SU-DHL-6 (cell line): ENCODE measurements around the gene NR1D1.

Experiments used
- H2AFZ ChIP-seq: fragments of 200-600 bp; sonication (generic); 2 replicates; pipeline ENCODE4 v1.6.1; 2014; ENCODE audit warnings: low read depth, mild to moderate bottlenecking, moderate library complexity, mixed read lengths, antibody characterized with exemption, low read length; ENCODE audit not compliant: severe bottlenecking
- H3F3A ChIP-seq: fragments of 200-600 bp; shearing (Covaris generic); 2 replicates; pipeline ENCODE4 v1.6.0; 2016; ENCODE audit warnings: antibody characterized with exemption, mild to moderate bottlenecking; ENCODE audit not compliant: insufficient read depth
- H3K27ac ChIP-seq: fragments of 200-600 bp; sonication (generic); 2 replicates; pipeline ENCODE4 v1.5.1; 2016; ENCODE audit warnings: low read depth, mild to moderate bottlenecking, low read length, moderate library complexity, mixed read lengths
- H3K27me3 ChIP-seq: fragments of 200-600 bp; sonication (generic), shearing (Covaris generic); 2 replicates; pipeline ENCODE4 v1.6.0; 2014; ENCODE audit warnings: mild to moderate bottlenecking, low read length
- H3K36me3 ChIP-seq: fragments of 200-600 bp; sonication (generic); 2 replicates; pipeline ENCODE4 v1.6.1; 2014; ENCODE audit warnings: mild to moderate bottlenecking, low read length, mixed read lengths
- H3K4me2 ChIP-seq: fragments of 300-600, 200-600 bp; shearing (Covaris generic), sonication (generic); 2 replicates; pipeline ENCODE4 v1.6.0; 2014; ENCODE audit warnings: low read length, low read depth, mild to moderate bottlenecking; ENCODE audit not compliant: poor library complexity, severe bottlenecking
- H3K4me3 ChIP-seq: fragments of 200-600 bp; sonication (generic); 2 replicates; pipeline ENCODE4 v1.5.1; 2014; ENCODE audit warnings: antibody characterized with exemption, low read length, mild to moderate bottlenecking, mixed read lengths; ENCODE audit not compliant: insufficient read depth, poor library complexity, severe bottlenecking
- H3K79me2 ChIP-seq: fragments of 200-600 bp; sonication (generic); 2 replicates; pipeline ENCODE4 v1.6.1; 2014; ENCODE audit warnings: mild to moderate bottlenecking, low read length, moderate library complexity; ENCODE audit not compliant: insufficient read depth
- H3K9ac ChIP-seq: fragments of 200-600 bp; sonication (generic); 2 replicates; pipeline ENCODE4 v1.7.0; 2014; ENCODE audit warnings: mild to moderate bottlenecking, low read length
- H3K9me2 ChIP-seq: fragments of 200-600 bp; sonication (generic); replicated peaks from 2 replicates; pipeline ENCODE4 v1.6.1; 2014; ENCODE audit warnings: low read length; ENCODE audit not compliant: insufficient read depth
- H3K9me3 ChIP-seq: fragments of 200-600 bp; sonication (generic); 2 replicates; pipeline ENCODE4 v1.6.1; 2014; ENCODE audit warnings: low read length, mixed read lengths; ENCODE audit not compliant: insufficient read depth
- H4K20me1 ChIP-seq: fragments of 200-600 bp; sonication (generic); 2 replicates; pipeline ENCODE4 v1.6.1; 2014; ENCODE audit warnings: low read depth, mild to moderate bottlenecking, antibody characterized with exemption, low read length, moderate library complexity, mixed read lengths
- EZH2phosphoT487 ChIP-seq: fragments of 200-600 bp; sonication (generic), shearing (Covaris generic); conservative IDR thresholded peaks from 2 replicates; pipeline ENCODE4 v1.6.1; 2018; ENCODE audit warnings: mild to moderate bottlenecking, antibody characterized with exemption, low read length, moderate library complexity, mixed read lengths
- TF ChIP-seq, protein P1 (sequence below): fragments of 200-600 bp; sonication (generic); IDR thresholded peaks from one replicate; pipeline ENCODE4 v1.5.1; 2017; ENCODE audit warnings: antibody characterized with exemption, mild to moderate bottlenecking, low read length, moderate library complexity; ENCODE audit not compliant: insufficient read depth, poor library complexity, severe bottlenecking

Gene NR1D1

DNA sequence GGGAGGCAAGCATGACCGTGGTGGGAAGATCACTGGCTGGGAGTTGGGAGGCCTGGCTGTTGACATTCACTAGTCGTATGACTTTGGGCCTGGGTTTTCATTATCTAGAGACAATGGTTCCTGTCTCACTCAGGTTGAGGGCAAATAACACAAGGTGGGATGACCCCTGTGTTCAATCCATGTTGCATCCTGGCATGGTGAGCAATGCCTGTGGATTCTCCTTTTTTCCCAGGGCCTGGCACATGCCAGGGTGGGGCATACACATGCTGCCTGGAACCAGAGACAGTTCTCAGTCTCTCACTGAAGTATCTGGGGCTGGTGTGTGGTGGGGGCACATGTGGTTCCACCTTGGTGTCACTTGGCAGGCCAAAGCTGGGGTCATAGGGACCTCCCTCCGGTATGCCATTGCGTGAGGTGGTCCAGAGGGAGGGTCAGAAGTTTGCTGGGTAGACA lies 32.2 kb downstream of the NR1D1 start:
- TF ChIP-seq, protein P1, sequence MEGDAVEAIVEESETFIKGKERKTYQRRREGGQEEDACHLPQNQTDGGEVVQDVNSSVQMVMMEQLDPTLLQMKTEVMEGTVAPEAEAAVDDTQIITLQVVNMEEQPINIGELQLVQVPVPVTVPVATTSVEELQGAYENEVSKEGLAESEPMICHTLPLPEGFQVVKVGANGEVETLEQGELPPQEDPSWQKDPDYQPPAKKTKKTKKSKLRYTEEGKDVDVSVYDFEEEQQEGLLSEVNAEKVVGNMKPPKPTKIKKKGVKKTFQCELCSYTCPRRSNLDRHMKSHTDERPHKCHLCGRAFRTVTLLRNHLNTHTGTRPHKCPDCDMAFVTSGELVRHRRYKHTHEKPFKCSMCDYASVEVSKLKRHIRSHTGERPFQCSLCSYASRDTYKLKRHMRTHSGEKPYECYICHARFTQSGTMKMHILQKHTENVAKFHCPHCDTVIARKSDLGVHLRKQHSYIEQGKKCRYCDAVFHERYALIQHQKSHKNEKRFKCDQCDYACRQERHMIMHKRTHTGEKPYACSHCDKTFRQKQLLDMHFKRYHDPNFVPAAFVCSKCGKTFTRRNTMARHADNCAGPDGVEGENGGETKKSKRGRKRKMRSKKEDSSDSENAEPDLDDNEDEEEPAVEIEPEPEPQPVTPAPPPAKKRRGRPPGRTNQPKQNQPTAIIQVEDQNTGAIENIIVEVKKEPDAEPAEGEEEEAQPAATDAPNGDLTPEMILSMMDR, result no peak
- no peak for TF ChIP-seq EZH2phosphoT487
- Histone ChIP-seq H3K9me2 (no peaks in the 10 kb centered on the region), H3K79me2 (no peaks in the 10 kb centered on the region), H3K9me3 (no peaks in the 10 kb centered on the region), H3F3A (no peaks in the 10 kb centered on the region), H3K4me3 (no peak overlapping the region), H4K20me1 (no peaks in the 10 kb centered on the region), H2AFZ (no peak overlapping the region), H3K4me2 (no peak overlapping the region), H3K27me3 (no peaks in the 10 kb centered on the region), H3K27ac (no peak overlapping the region), H3K36me3 (no peaks in the 10 kb centered on the region), H3K9ac (no peak overlapping the region)

DNA sequence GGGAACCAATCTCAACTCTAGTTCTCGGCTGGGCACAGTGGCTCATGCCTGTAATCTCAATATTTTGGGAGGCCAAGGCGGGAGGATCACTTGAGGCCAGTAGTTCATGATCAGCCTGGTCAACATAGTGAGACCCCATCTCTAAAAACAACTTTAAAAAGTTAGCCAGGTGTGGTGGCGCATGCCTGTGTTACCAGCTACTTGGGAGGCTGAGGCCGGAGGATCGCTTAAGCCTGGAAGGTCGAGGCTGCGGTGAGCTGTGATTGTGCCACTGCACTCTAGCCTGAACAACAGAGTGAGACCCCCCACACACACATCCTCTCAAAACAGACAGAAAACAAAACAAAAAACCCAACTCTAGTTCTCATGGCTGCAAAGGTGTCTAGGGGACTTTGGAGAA lies 32.7 kb downstream of the NR1D1 start:
- Histone ChIP-seq H3K4me3 (no peak overlapping the region), H2AFZ (no peak overlapping the region), H3K9ac (no peak overlapping the region), H3K27me3 (no peaks in the 10 kb centered on the region), H3K9me2 (no peaks in the 10 kb centered on the region), H3K9me3 (no peaks in the 10 kb centered on the region), H3K27ac (no peak overlapping the region), H4K20me1 (no peaks in the 10 kb centered on the region), H3K4me2 (no peak overlapping the region), H3F3A (no peaks in the 10 kb centered on the region), H3K36me3 (no peaks in the 10 kb centered on the region), H3K79me2 (no peaks in the 10 kb centered on the region)
- no peak for TF ChIP-seq EZH2phosphoT487
- TF ChIP-seq, protein P1, result no peak

- Histone ChIP-seq H3K36me3 (no peaks in the 10 kb centered on the region), H2AFZ (no peak overlapping the region), H3K79me2 (no peaks in the 10 kb centered on the region), H3K27me3 (no peaks in the 10 kb centered on the region), H3K9me3 (no peaks in the 10 kb centered on the region), H3K9ac (no peak overlapping the region), H3K9me2 (no peaks in the 10 kb centered on the region), H3K4me3 (no peak overlapping the region), H3K4me2 (no peak overlapping the region), H4K20me1 (no peaks in the 10 kb centered on the region), H3K27ac (no peak overlapping the region), H3F3A (no peaks in the 10 kb centered on the region)
- TF ChIP-seq EZH2phosphoT487, result no peak
- TF ChIP-seq, protein P1, result no peak
Measured at GRCh38 chr17:40065769-40066510, 34.4 kb downstream of the NR1D1 start.
